Kidney tubule cell (primary cell): ENCODE results near the gene SLC12A4.
"Not testable (repeated sequence)": the region's sequence is repeated elsewhere in the genome, so short reads cannot be mapped to it uniquely, and the experiment has no call there.

ENCODE experiments used
- DNase-seq: peaks from one replicate; pipeline ENCODE4 v3.0.0-alpha.2; 2018; ENCODE audit warnings: low spot score

Gene SLC12A4

GRCh38 chr16:67941469-67942199, 26.8 kb downstream of the SLC12A4 start:
- no peak for DNase-seq

GRCh38 chr16:67940446-67941089, 27.9 kb downstream of the SLC12A4 start:
- DNase-seq = no peak

- no peak for DNase-seq
Observed at GRCh38 chr16:67939507-67940445, 28.7 kb downstream of the SLC12A4 start.

GRCh38 chr16:67937713-67938112, 30.7 kb downstream of the SLC12A4 start:
- not testable (repeated sequence) for DNase-seq

- no peak for DNase-seq
Observed at GRCh38 chr16:67936880-67937605, 31.4 kb downstream of the SLC12A4 start.

- DNase-seq = peak; percentile 80
Observed at GRCh38 chr16:67936124-67936879, 32.1 kb downstream of the SLC12A4 start, which contains the start of gene PSMB10. Gene PSMB10 (minus strand): TSS chr16:67936850. CDS start chr16:67936749, 101 bp downstream.

- DNase-seq = peak; percentile 98
Observed at GRCh38 chr16:67935402-67936123, 32.9 kb downstream of the SLC12A4 start.

- no peak for DNase-seq
Observed at GRCh38 chr16:67935101-67935401, 33.4 kb downstream of the SLC12A4 start.

GRCh38 chr16:67934306-67935100, 33.9 kb downstream of the SLC12A4 start:
- DNase-seq = no peak

GRCh38 chr16:67933805-67934204, 34.6 kb downstream of the SLC12A4 start:
- DNase-seq = no peak

- DNase-seq = no peak
Observed at GRCh38 chr16:67932462-67932840, 36.0 kb downstream of the SLC12A4 start.

GRCh38 chr16:67931712-67932461, 36.5 kb downstream of the SLC12A4 start, which contains the start of gene CTRL:
Gene CTRL (minus strand): TSS chr16:67931862. CDS start chr16:67931852, 10 bp downstream.
- DNase-seq = no peak

- no peak for DNase-seq
Observed at GRCh38 chr16:67930678-67931211, 37.7 kb downstream of the SLC12A4 start.

- no peak for DNase-seq
Observed at GRCh38 chr16:67930191-67930590, 38.2 kb downstream of the SLC12A4 start.

GRCh38 chr16:67928561-67929364, 39.7 kb downstream of the SLC12A4 start:
- DNase-seq = peak; percentile 73

- no peak for DNase-seq
Observed at GRCh38 chr16:67928147-67928546, 40.3 kb downstream of the SLC12A4 start.

- no peak for DNase-seq
Observed at GRCh38 chr16:67927131-67927941, 41.1 kb downstream of the SLC12A4 start.
